Measurements from ENCODE around the gene EIF4E3.

Gene EIF4E3

GRCh38 chr3:71725271-71725991, at the start of gene EIF4E3:
TSS of gene EIF4E3 (minus strand) at chr3:71725402. CDS start at chr3:71725367, 35 bp downstream.
- no peak for DNase-seq (ENCODE audit: low read depth)

DNA sequence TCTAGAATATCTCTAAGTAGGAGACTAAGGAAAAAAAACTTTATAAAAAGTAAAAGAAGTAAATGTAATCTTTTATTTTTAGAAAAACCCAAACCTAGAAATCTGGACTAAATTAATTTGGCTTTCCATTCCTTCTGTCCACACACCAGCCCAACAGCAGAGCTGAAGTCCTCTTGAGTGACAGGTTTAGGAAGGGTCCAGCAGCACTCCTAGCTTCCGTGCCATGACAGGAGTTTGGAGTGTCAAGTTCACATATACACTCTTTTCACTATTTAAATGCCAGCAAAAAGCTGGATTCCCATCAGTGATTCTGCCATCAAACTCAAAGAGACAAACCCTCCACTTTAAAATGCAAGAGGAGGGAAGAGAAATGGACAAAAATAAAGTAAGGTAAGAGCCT, 46.7 kb upstream of the EIF4E3 start:
- no peak for DNase-seq (ENCODE audit: low read depth)

DNA sequence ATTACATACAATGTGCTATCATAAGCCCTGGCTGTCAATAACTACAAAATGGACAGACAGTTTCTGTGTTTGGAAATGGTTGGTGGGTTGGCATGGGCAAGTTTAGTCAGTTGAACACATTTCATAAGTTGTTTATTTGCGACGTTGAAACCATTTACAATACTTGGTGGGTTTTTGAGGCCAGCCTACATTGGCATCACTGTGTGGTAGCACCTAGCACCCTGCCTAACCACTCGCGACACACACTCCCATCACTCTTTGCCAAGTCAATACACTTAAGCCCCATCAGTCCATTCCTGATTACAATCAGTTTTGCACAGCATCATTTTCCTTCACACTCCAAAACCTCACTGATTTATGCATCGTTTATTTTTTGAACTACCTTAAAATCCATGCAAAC, 45.9 kb upstream of the EIF4E3 start:
- DNase-seq (ENCODE audit: low read depth) = no peak

DNA sequence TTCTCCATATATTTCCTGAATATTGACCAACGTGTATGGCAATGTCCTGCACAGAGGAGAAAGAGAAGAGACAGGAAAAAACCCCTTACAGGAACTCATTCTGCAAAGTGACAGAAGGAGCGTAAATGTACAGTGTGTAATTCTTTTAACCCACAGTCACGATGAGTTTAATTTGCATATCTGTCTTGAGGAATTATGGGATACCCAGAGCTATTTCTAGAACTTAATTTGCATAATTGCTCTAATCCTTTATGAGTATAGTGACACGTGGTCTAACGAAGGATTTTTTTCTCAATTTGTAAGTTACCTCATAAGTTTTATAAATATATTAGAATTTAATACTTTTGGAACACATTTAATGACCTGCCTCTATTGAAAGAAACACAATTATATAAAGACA, 38.2 kb upstream of the EIF4E3 start:
- no peak for DNase-seq (ENCODE audit: low read depth)

DNA sequence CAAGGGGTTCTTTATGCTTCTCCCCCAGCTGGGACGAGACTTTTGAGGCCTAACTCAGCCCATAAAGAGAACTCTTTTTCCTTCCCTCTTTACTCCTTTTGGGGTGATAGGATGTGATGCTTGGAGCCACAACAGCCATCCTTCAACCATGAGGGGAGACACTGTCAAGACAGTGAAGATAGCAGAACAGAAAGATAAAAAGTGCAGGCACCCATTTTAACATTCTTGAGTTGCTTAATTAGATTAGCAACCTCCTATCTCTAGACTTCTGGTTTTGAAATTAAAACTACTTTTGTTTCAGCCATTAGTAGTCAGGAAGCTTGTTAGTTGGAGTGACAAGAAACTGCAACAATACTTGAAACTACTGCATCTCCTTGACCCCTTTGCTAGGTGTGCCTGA, 34.9 kb upstream of the EIF4E3 start:
- no peak for DNase-seq (ENCODE audit: low read depth)

GRCh38 chr3:71759401-71759800, 34.2 kb upstream of the EIF4E3 start:
- DNase-seq (ENCODE audit: low read depth) = no peak

DNA sequence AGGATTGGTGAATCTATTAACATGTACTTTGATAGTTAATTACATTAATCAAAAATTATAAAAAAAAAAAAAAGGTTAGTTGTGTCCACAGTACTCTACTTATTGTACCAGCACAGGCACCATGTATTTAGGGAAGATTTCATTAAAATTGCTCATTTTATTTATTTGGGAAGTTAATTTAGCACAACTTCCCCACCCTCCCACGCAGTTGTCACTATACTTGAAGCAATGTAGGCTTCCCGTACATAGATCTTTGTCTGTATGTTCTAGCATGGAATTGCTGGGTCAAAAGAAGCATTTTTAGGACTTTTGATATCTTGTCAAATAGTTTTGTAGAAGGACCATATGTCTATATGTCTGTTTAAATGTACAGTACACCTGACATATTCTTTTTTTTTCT, 32.9 kb upstream of the EIF4E3 start:
- DNase-seq (ENCODE audit: low read depth) = no peak

- no peak for DNase-seq (ENCODE audit: low read depth)
Measured at GRCh38 chr3:71754610-71755253, 29.5 kb upstream of the EIF4E3 start.

- no peak for DNase-seq (ENCODE audit: low read depth)
Measured at GRCh38 chr3:71753701-71754609, 28.8 kb upstream of the EIF4E3 start, which contains the start of gene GPR27. TSS of gene GPR27 (plus strand) at chr3:71753855. CDS start at chr3:71754050, 195 bp downstream.

- no peak for DNase-seq (ENCODE audit: low read depth)
Measured at GRCh38 chr3:71752831-71753700, 27.9 kb upstream of the EIF4E3 start.

- no peak for DNase-seq (ENCODE audit: low read depth)
Measured at GRCh38 chr3:71751602-71752001, 26.4 kb upstream of the EIF4E3 start.

DNA sequence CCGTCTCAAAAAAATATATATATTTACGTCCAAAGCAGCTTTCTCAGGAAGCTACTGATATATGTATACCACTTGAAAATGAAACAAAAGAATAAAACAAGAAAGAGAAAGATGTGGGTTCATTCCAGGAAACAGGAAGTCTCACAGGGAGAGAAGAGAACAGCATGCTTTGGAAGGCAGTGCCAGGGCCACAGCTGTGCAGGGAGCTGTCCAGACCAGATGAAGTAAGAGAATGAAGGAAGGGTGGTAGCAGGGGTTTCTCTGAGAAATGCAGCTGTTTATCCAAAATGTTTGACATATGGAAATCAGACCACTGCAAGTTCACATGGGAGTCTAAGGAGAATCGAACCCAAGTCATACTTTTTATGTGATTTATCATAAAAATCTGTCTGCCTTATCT, 19.5 kb upstream of the EIF4E3 start:
- no peak for DNase-seq (ENCODE audit: low read depth)

GRCh38 chr3:71742621-71743020, 17.4 kb upstream of the EIF4E3 start:
- no peak for DNase-seq (ENCODE audit: low read depth)

- no peak for DNase-seq (ENCODE audit: low read depth)
Measured at GRCh38 chr3:71734881-71735280, 9.7 kb upstream of the EIF4E3 start.

- DNase-seq (ENCODE audit: low read depth) = no peak
Measured at GRCh38 chr3:71733319-71733718, 8.1 kb upstream of the EIF4E3 start.

GRCh38 chr3:71732637-71733036, 7.4 kb upstream of the EIF4E3 start:
- no peak for DNase-seq (ENCODE audit: low read depth)

DNA sequence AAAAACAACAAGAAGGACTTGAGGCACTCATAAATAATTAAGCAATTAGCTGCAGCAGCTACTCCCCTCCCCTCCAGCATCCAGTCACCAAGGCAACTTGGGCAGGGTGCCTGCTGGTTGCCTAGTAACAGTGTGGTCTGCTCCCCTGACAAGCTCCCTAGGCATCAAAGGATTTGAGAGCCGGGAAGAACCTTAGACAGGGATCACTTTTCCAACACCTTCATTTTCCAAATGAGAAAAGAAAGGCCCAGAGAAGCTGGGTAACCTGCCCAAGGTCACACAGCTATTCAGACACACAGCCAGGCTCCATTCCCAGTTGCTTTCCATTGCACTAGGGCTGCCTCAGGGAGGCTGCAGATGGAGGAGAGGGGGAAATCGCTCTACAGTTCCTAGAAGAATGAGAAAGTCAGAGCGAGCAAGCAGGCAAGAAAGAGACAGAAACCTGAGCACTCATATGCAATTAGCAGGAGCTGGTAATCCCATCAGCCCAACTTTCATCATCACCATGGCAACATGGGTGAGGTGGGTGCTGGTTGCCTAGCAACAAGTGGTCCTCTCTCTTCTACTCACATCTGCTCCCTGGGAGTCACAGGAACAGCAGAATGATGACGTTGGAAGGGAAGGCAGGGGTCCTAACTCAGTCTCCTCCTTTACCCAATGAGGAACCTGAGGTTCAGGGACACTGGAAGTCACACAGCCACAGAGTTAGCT, 3.6 kb upstream of the EIF4E3 start:
- DNase-seq (ENCODE audit: low read depth) = no peak

DNA sequence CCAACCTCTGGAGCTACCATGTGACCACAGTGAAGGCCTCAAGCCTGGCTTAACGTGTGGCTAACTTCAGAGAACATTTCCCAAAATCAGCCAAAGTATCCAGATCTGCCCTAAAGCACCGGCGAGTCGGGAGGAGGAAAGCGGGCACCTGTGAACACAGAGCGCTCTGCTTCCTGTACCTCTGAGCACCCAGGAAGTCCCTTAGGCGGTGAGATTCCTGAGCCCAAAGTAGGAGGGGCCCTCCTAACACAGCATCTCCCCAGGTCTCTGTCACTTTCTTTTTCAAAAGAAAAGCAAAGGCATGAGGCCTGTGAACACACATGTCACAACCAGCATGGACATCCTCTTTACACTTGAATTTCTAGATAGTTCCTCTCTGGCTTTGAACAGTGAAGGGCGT, 944 bp upstream of the EIF4E3 start:
- no peak for DNase-seq (ENCODE audit: low read depth)

DNA sequence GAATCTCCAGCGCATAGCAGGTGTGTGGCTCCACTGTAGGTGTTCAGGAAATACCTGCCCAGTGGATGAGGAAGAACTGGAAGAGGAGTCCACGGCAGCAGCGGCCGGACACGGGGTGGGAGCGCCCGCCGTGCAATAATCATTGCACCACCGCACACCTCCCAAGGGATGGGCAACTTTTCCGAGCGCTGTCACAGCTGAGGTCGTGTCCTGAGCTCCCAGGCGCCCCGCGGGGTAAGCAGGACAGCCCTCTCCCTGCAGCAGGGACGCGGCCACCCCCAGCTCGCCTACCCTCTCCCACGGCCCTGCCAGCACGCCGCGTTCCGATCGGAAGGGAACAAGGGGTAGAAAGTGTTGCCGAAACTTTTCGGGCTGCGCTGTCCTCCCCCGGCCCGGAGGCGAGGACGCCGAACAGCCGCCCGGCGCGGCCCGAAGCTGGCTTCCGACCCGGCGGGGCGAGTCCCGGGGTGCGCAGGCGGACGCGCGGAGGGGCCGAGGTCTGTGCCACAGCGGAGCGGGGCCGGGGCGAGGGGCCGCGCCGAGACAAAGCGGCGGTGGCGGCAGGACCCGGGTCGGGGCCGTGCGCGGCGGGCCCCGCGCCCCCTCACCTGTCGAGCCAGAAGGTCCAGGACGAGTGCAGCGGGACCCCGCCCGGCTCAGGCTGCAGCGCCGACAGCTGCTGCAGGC, 475 bp downstream of the EIF4E3 start:
- DNase-seq (ENCODE audit: low read depth) = no peak

GRCh38 chr3:71724171-71724453, 1.1 kb downstream of the EIF4E3 start:
- no peak for DNase-seq (ENCODE audit: low read depth)
